Lower leg skin (tissue), 3 donors: ENCODE measurements around the gene VMA21.

ENCODE experiments used
- POLR2A ChIP-seq, 2 donors: fragments of 450-650 bp; IDR thresholded peaks; one replicate each; pipeline ENCODE4 v1.6.1; 2016 to 2017; ENCODE audit warnings: antibody characterized with exemption in 2 of 2, mild to moderate bottlenecking in 1 of 2, moderate library complexity in 1 of 2
- TF ChIP-seq, protein P1 (sequence below), 3 donors: fragments of 450-650 bp; IDR thresholded peaks; one replicate each; pipeline ENCODE4 v1.5.1; 2016; ENCODE audit warnings: antibody characterized with exemption in 3 of 3, mild to moderate bottlenecking in 3 of 3, moderate library complexity in 2 of 3

DNA sequence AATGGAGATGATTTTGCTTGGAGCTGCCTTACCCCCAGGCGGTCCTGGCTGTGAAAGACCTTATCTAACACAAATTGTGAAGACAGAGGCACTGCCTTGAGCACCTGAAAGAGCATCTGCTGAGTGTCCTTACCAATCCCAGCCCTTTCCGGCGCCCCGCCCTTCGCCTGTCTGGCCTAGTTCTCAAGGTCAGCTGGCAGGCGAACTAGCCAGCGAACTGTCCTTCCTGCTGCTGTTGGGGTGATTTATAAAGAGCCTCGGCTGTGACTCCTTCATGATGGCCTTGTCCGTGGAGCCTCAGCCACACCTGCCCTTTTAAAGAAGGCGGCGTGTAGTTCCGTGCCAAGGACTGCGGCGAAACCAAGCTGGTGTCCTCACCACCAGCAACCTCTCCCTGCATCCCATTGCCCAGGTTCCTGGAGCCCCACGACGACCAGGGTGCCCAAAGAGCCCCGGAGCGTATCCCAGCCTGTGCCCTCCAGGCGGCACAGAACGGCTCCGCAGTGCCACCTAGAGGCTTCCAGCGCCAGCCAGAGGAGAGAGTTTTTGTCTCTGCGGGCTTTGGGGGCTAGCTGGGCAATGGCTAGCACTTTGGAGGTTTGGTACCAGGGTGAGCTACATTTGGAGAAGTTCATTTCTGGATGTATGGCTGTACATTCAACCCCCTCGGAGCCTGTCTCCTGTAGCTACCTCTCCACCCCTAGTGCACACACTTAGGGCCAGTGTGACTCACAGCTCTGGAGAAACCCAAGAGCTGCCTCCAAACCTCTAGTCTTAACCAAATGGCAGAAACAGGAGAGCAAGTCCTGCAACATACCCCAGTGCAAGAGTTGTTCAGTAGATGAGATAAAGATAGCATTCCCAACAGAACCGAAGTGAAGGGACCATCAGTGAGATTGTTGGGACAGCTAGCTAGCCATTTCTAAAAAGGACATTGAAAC is 36.8 kb upstream of the VMA21 start:
- TF ChIP-seq, protein P1, sequence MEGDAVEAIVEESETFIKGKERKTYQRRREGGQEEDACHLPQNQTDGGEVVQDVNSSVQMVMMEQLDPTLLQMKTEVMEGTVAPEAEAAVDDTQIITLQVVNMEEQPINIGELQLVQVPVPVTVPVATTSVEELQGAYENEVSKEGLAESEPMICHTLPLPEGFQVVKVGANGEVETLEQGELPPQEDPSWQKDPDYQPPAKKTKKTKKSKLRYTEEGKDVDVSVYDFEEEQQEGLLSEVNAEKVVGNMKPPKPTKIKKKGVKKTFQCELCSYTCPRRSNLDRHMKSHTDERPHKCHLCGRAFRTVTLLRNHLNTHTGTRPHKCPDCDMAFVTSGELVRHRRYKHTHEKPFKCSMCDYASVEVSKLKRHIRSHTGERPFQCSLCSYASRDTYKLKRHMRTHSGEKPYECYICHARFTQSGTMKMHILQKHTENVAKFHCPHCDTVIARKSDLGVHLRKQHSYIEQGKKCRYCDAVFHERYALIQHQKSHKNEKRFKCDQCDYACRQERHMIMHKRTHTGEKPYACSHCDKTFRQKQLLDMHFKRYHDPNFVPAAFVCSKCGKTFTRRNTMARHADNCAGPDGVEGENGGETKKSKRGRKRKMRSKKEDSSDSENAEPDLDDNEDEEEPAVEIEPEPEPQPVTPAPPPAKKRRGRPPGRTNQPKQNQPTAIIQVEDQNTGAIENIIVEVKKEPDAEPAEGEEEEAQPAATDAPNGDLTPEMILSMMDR (IDR thresholded peaks at IDR 0.05), result no peak
- TF ChIP-seq POLR2A (IDR thresholded peaks at IDR 0.05), result no peak
